ENCODE results near the gene SH3PXD2A. TPM values are rescaled to one million over a fixed set of nuclear protein-coding genes. Genes with fewer than 3 reads are reported as not detected.

SH3PXD2A gene
- total RNA-seq, 1 donor: 29.0 TPM

DNA sequence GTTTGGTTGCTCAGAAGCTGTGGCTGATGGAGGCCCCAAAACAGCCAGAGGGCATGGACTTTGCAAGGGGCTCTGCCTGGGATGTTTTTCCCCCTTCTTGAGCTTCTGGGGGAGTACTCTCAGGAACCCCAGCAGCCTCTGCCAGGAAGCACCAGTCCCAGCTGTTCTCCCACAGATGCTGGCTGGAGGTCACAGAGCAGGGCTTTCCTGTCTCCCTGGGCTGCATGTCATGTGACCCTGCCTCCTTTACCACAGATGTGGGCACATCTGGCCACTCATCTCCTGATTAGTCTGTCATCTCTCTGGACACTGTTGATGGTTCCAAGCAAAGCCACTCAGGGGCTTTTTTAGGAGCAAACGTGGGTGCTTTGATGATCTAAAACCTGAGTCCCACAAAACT is 225.2 kb downstream of the SH3PXD2A start:
- Histone ChIP-seq H3K9me3 (ENCODE audit: low read depth, low read length) (no peaks in the 10 kb centered on the region), H3K4me3 (ENCODE audit: insufficient read depth, low read length) (no peak overlapping the region), H3K79me2 (ENCODE audit: insufficient read depth, low read length) (peaks cover 41% of the 10 kb centered on the region), H3K4me1 (ENCODE audit: insufficient read depth, low read length) (peaks cover 5% of the 10 kb centered on the region), H3K4me2 (ENCODE audit: insufficient read depth, low read length) (no peak overlapping the region), H3K27me3 (ENCODE audit: insufficient read depth, low read length) (no peaks in the 10 kb centered on the region), H4K20me1 (ENCODE audit: insufficient read depth, low read length) (peaks cover 27% of the 10 kb centered on the region), H3K27ac (ENCODE audit: low read depth, low read length) (no peak overlapping the region), H3K36me3 (ENCODE audit: insufficient read depth, low read length) (peaks cover 71% of the 10 kb centered on the region), H2AFZ (ENCODE audit: low read length) (no peak overlapping the region)
- TF ChIP-seq, protein P1, sequence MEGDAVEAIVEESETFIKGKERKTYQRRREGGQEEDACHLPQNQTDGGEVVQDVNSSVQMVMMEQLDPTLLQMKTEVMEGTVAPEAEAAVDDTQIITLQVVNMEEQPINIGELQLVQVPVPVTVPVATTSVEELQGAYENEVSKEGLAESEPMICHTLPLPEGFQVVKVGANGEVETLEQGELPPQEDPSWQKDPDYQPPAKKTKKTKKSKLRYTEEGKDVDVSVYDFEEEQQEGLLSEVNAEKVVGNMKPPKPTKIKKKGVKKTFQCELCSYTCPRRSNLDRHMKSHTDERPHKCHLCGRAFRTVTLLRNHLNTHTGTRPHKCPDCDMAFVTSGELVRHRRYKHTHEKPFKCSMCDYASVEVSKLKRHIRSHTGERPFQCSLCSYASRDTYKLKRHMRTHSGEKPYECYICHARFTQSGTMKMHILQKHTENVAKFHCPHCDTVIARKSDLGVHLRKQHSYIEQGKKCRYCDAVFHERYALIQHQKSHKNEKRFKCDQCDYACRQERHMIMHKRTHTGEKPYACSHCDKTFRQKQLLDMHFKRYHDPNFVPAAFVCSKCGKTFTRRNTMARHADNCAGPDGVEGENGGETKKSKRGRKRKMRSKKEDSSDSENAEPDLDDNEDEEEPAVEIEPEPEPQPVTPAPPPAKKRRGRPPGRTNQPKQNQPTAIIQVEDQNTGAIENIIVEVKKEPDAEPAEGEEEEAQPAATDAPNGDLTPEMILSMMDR (IDR thresholded peaks at IDR 0.05; ENCODE audit: extremely low read depth, low read depth, low read length): no peak
- peak; percentile 64 for DNase-seq (ENCODE audit: insufficient read length, low spot score, missing footprints)

DNA sequence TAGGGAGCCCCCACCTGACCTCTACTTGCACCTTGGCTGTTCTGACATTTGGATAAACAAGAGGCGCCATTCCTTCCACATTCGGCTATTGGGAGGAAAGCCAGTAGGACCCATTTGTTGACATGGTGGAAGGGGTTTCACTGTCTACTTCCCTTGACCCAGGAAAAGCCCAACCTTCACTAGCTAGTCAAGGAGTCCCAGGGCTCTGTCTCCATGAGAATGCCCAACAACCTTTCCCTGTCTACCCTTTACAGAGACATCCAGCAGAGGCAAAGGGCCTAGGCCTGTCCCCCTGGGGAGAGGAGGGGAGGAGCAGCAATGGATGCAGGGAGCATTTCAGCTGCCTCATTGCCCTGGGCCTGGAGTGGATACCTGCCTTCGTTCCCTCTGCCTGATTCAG is 225.8 kb downstream of the SH3PXD2A start:
- Histone ChIP-seq H3K4me3 (ENCODE audit: insufficient read depth, low read length) (no peak overlapping the region), H2AFZ (ENCODE audit: low read length) (no peak overlapping the region), H3K27me3 (ENCODE audit: insufficient read depth, low read length) (no peaks in the 10 kb centered on the region), H3K4me2 (ENCODE audit: insufficient read depth, low read length) (no peak overlapping the region), H3K79me2 (ENCODE audit: insufficient read depth, low read length) (peaks cover 35% of the 10 kb centered on the region), H3K9me3 (ENCODE audit: low read depth, low read length) (no peaks in the 10 kb centered on the region), H3K27ac (ENCODE audit: low read depth, low read length) (no peak overlapping the region), H3K36me3 (ENCODE audit: insufficient read depth, low read length) (peaks cover 71% of the 10 kb centered on the region), H3K4me1 (ENCODE audit: insufficient read depth, low read length) (no peaks in the 10 kb centered on the region), H4K20me1 (ENCODE audit: insufficient read depth, low read length) (peaks cover 26% of the 10 kb centered on the region)
- TF ChIP-seq, protein P1 (IDR thresholded peaks at IDR 0.05; ENCODE audit: extremely low read depth, low read depth, low read length): no peak
- no peak for DNase-seq (ENCODE audit: insufficient read length, low spot score, missing footprints)

DNA sequence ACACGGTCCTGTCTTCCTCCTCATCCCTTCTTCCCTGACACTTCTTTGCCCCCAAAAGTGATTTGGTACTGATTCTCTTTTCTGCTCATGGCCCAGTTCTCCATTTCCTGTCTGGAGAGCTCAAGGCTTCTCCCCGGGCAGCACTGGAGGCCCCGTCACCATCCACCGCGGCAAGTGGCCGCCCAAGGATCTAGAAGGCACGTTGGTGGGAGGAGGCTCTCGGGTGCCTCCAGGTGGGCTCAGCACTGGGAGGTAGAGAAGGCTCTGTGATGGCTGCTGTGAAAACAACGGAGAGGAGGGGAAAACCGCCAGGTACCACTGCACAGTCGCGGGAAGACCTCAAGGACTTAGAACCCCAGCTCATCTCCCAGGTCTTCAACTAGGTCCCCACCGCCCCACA is 227.5 kb downstream of the SH3PXD2A start:
- Histone ChIP-seq H3K79me2 (ENCODE audit: insufficient read depth, low read length) (peaks cover 27% of the 10 kb centered on the region), H2AFZ (ENCODE audit: low read length) (no peak overlapping the region), H3K27me3 (ENCODE audit: insufficient read depth, low read length) (no peaks in the 10 kb centered on the region), H4K20me1 (ENCODE audit: insufficient read depth, low read length) (peaks cover 23% of the 10 kb centered on the region), H3K27ac (ENCODE audit: low read depth, low read length) (no peak overlapping the region), H3K9me3 (ENCODE audit: low read depth, low read length) (no peaks in the 10 kb centered on the region), H3K36me3 (ENCODE audit: insufficient read depth, low read length) (peaks cover 77% of the 10 kb centered on the region), H3K4me1 (ENCODE audit: insufficient read depth, low read length) (no peaks in the 10 kb centered on the region), H3K4me3 (ENCODE audit: insufficient read depth, low read length) (no peak overlapping the region), H3K4me2 (ENCODE audit: insufficient read depth, low read length) (no peak overlapping the region)
- TF ChIP-seq, protein P1 (IDR thresholded peaks at IDR 0.05; ENCODE audit: extremely low read depth, low read depth, low read length): no peak
- DNase-seq (ENCODE audit: insufficient read length, low spot score, missing footprints): no peak

DNA sequence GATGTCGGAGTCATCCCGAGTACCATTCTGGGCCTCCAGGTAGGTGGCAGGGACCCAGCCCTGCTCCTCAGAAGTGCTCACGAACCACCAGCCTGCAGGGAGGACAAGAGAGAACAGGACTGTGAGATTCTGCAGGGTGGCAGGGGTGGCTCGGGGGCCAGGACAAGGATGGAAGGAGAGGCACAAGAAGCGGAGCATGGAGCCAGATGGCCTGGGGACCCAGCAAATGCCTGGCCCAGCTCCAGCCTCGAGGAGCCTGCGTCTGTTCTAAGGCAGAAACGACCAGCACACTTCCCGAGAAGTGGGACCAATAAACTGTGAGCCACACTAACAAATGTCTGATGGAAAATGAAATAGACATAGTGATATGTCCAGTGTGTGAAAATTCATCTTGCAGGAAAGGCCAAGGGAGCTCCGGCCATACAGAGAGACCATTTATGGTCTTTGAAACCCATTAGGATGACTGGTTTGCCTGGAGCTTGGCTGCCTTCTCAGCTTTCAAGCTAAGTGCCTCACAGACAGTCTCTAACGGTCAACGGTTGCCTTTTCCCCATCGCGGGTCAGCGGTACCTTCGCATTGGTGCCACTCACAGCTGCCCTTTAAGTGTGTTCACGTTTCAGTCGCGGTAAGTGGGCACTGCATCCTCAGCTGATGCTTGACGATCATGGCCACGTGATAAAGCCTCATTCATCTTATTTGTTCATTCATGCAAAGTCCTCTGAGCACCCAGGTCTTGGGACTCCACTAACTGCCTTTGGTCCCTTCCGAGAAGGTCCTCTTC is 228.1 kb downstream of the SH3PXD2A start:
- no peaks in the 10 kb centered on the region for H3K9me3 ChIP-seq (ENCODE audit: low read depth, low read length)
- no peaks in the 10 kb centered on the region for H3K27me3 ChIP-seq (ENCODE audit: insufficient read depth, low read length)
- no peaks in the 10 kb centered on the region for H3K4me1 ChIP-seq (ENCODE audit: insufficient read depth, low read length)
- peaks cover 23% of the 10 kb centered on the region for H4K20me1 ChIP-seq (ENCODE audit: insufficient read depth, low read length)
- H3K4me3 ChIP-seq (ENCODE audit: insufficient read depth, low read length): no peak overlapping the region
- peaks cover 77% of the 10 kb centered on the region for H3K36me3 ChIP-seq (ENCODE audit: insufficient read depth, low read length)
- no peak overlapping the region for H2AFZ ChIP-seq (ENCODE audit: low read length)
- H3K79me2 ChIP-seq (ENCODE audit: insufficient read depth, low read length): peaks cover 24% of the 10 kb centered on the region
- no peak for DNase-seq (ENCODE audit: insufficient read length, low spot score, missing footprints)
- H3K4me2 ChIP-seq (ENCODE audit: insufficient read depth, low read length): no peak overlapping the region
- TF ChIP-seq, protein P1 (IDR thresholded peaks at IDR 0.05; ENCODE audit: extremely low read depth, low read depth, low read length): no peak
- H3K27ac ChIP-seq (ENCODE audit: low read depth, low read length): no peak overlapping the region
